ENCODE results near the gene MAN2B2. TPM values are rescaled to one million over a fixed set of nuclear protein-coding genes. Genes with fewer than 3 reads are reported as not detected.

MAN2B2 gene
- total RNA-seq, 2 experiments from 2014 or later = 10.8 to 13.0 TPM

GRCh38 chr4:6527683-6528595, 47.0 kb upstream of the MAN2B2 start:
- ChIA-PET POLR2A (no interaction called here), CTCF (interaction anchor here (1.6 kb wide), 1 partner anchor 18 kb away, joined by 4 read pairs; no protein-coding TSS in a partner anchor)
- no peak for DNase-seq
- no peak for TF ChIP-seq CTCF (IDR thresholded peaks at IDR 0.05)
- H3K27ac Mint-ChIP-seq = no peak overlapping the region
- no peaks in the 10 kb centered on the region for H3K27me3 Mint-ChIP-seq
- intact Hi-C loops (cut with micrococcal nuclease) = no loop called here
- H3K4me3 Mint-ChIP-seq = no peak overlapping the region
- H3K9me3 Mint-ChIP-seq = no peaks in the 10 kb centered on the region
- H3K36me3 Mint-ChIP-seq (ENCODE audit: low read depth) = no peaks in the 10 kb centered on the region
- ATAC-seq = no peak
- no peaks in the 10 kb centered on the region for H3K4me1 Mint-ChIP-seq (ENCODE audit: low read depth)

GRCh38 chr4:6529021-6529420, 46.0 kb upstream of the MAN2B2 start:
- no peak for DNase-seq
- no peaks in the 10 kb centered on the region for H3K4me1 Mint-ChIP-seq (ENCODE audit: low read depth)
- no peak overlapping the region for H3K4me3 Mint-ChIP-seq
- CTCF ChIA-PET = no interaction called here
- TF ChIP-seq CTCF (IDR thresholded peaks at IDR 0.05) = no peak
- no peaks in the 10 kb centered on the region for H3K36me3 Mint-ChIP-seq (ENCODE audit: low read depth)
- no peaks in the 10 kb centered on the region for H3K9me3 Mint-ChIP-seq
- POLR2A ChIA-PET = no interaction called here
- ATAC-seq = no peak
- intact Hi-C loops (cut with micrococcal nuclease) = no loop called here
- no peaks in the 10 kb centered on the region for H3K27me3 Mint-ChIP-seq
- H3K27ac Mint-ChIP-seq = no peak overlapping the region

DNA sequence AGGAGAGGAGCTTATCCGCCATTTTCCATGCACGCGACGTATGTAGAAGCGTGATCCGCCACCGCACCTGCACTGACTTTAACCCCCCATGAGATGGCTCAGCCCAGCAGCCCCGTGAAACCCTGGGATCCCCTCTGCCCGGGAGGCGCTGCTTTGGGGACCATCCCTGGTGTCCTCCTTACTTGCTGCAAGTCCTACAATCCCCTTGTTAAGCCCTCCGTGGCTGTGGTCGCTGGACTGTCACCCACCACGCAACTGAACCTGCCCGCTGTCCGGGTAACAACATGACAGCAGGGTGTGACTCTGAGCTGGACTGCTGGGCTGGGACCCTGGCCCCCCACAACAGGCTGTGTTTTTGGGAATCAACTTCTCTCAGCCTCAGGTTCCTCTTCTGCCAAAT, 44.7 kb upstream of the MAN2B2 start:
- Mint-ChIP-seq H3K27ac (no peak overlapping the region), H3K4me1 (ENCODE audit: low read depth) (no peaks in the 10 kb centered on the region), H3K36me3 (ENCODE audit: low read depth) (no peaks in the 10 kb centered on the region), H3K4me3 (no peak overlapping the region), H3K9me3 (no peaks in the 10 kb centered on the region), H3K27me3 (no peaks in the 10 kb centered on the region)
- no peak for DNase-seq
- POLR2A ChIA-PET = no interaction called here
- intact Hi-C loops (cut with micrococcal nuclease) = no loop called here
- ATAC-seq = no peak
- CTCF ChIA-PET = no interaction called here
- no peak for TF ChIP-seq CTCF (IDR thresholded peaks at IDR 0.05)

DNA sequence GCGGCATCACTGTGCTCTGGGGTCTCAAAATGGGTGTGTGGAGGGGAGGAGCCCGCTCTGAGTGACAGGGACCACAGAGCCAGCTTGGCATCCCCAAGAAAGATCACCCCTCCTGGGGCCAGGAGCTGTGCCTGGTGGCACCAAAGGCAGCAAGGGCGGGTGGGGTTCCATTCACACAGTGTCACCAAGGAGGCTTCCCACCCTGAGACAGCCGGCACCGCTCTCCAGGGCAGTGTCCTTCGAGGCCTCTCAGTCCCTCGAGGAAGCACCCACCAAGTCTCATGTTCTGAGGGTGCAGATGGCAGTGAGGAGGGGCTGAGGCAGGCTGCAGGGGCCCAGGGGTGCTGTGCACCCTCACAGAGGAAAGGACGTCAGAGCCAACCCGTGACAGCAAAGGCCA, 44.0 kb upstream of the MAN2B2 start:
- Mint-ChIP-seq H3K9me3 (no peaks in the 10 kb centered on the region), H3K4me1 (ENCODE audit: low read depth) (no peaks in the 10 kb centered on the region)

More for the DNA sequence above, 44.0 kb upstream of the MAN2B2 start:
- no peak for TF ChIP-seq CTCF (IDR thresholded peaks at IDR 0.05)
- POLR2A ChIA-PET = no interaction called here
- Mint-ChIP-seq H3K4me3 (no peak overlapping the region), H3K27me3 (no peaks in the 10 kb centered on the region), H3K27ac (no peak overlapping the region), H3K36me3 (ENCODE audit: low read depth) (no peaks in the 10 kb centered on the region)
- ATAC-seq = no peak
- CTCF ChIA-PET = no interaction called here
- no peak for DNase-seq
- intact Hi-C loops (cut with micrococcal nuclease) = no loop called here

Data from activated CD8-positive, alpha-beta T cell treated with anti-CD3 and anti-CD28 coated beads for 36 hours (primary cell).